GM21423 (cell line): ENCODE data around the gene GNAT1.
"Not testable (repeated sequence)": the region's sequence is repeated elsewhere in the genome, so short reads cannot be mapped to it uniquely, and the experiment has no call there.

Source experiments
- ATAC-seq: cut with Tn5 transposase; IDR thresholded peaks from one replicate; pipeline ENCODE4 v1.9.1; 2021; ENCODE audit warnings: mild to moderate bottlenecking, moderate library complexity; ENCODE audit not compliant: unreplicated experiment

GNAT1 gene

DNA sequence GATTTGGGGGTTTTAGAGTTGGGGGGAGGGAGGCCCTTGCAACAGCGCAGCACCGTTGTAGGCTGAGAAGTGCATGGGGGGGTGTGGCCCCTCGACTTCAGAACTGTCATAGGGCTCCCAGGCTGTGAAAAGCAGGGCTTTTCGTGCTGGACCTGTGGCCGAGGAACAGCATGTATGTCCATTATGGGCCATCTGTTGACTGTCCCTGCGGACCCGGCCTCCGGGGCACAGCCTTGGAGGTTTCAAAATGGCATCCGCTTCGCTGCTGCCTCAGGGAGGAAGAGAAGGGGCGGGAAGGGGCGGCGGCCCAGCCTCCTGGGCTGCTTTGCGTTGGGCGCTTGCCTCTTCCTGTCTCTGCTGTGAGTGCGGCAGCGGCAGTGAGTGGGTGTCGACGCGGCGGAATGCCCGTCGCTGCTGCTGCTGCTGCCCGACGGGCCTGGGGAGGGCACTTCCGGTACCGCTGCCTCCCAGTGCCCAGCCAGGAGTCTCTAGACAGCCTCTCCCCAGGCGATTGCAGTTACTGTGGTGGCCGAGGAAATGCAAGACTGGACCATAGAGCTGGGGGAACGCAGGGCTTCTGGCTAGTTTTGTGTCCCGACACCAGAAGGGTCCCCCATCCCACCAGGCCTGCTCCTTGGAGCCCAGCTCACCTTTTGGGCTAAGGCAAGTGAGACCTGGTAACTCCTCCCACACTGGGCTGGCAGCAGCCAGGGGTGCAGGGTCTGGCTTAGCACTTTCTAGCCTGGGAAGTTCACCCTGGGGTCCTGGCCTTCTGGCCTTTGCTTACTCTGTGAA, 46.5 kb downstream of the GNAT1 start:
- ATAC-seq, result peak; percentile 34

- ATAC-seq, result no peak
These were observed 47.2 kb downstream of the GNAT1 start for GRCh38 chr3:50238549-50239026.

DNA sequence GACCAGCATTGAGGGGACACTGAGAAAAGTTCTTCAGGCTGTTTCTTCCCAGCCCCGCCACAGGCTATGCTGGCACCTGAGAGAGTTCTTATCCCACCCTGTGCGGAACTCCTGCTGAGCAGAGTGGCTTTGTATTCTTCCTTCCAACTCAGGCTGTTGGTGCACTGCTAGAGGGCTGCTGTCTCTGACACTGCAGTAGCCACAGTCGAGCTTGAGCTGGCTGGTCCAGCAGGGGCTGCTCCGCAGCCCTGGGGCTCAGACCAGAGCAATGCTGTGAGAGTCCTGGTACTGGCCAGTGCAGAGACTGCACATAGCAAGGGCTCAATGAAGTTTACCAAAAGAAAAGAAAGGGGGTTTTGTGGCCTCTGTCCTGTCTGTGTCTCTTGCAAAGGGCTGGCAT, 48.2 kb downstream of the GNAT1 start:
- no peak for ATAC-seq

DNA sequence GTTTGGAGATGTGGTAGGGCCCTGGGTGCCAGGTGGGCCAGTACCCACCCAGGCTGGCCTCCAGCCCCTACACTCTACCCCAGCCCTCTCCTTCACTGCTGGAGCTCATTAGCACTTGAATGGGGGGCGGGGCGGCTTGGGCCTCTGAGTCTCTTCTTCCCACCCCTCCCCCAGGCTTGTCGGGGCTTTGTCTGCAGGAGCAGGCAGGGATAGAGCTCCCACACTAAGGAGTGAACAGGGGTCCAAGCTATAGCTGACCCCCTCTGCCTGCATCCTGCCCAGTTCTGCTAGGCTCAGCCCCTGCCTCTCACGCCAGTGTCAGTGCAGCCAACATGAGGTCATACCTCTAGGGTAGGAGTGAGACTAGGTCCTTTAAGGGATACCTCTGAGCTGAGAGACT, 49.8 kb downstream of the GNAT1 start:
- ATAC-seq, result no peak

DNA sequence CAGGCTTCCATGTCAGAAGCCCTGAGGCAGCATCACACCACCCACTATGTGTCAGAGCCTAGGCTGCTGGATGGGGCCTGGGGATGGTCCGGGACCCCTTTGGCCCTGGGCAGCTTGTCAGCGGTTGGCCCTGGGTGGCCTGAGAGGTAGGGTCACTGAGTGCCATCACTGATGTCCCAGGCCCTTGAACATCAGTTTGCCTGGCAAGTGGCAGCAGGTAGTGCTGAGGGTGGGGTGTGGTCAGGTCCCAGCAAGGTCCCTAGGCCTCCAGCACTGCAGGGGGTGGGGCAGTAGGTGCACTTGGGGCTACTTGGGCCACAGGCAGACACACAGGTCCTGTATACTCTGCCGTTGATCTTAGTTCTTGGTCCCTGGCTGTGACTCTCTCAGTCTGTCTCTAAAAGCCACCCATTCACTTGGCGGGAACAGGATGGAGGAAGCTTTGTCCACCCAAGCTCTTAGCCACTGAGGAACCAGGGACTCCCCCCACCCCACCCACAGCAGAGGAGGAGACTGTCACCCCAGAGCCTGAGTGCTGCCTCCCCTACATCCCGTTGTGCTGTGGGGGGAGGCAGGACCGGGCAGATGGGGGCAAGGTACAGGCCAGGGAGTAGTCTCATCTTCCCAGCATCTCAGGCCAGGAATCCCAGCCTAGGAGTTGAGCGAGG, 50.4 kb downstream of the GNAT1 start:
- no peak for ATAC-seq

DNA sequence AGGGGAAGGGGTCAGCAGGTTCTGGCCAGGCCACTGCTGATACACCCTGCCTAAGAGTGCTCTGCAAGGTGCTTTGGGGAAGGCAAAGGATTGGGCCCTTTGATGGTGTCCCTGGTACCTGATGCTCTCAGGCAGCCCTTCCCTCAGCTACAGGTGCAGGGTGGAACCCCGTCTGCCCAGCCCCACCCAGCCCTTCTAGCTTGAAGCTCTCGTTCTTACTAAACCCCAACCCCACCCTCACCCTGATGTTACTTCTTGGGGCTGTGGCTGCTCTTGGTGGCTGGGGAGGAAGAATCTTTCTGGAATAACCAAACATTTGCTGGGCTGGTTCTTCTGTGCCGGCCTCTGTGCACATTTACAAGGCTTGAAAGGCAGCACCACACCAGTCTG, 51.0 kb downstream of the GNAT1 start:
- no peak for ATAC-seq

DNA sequence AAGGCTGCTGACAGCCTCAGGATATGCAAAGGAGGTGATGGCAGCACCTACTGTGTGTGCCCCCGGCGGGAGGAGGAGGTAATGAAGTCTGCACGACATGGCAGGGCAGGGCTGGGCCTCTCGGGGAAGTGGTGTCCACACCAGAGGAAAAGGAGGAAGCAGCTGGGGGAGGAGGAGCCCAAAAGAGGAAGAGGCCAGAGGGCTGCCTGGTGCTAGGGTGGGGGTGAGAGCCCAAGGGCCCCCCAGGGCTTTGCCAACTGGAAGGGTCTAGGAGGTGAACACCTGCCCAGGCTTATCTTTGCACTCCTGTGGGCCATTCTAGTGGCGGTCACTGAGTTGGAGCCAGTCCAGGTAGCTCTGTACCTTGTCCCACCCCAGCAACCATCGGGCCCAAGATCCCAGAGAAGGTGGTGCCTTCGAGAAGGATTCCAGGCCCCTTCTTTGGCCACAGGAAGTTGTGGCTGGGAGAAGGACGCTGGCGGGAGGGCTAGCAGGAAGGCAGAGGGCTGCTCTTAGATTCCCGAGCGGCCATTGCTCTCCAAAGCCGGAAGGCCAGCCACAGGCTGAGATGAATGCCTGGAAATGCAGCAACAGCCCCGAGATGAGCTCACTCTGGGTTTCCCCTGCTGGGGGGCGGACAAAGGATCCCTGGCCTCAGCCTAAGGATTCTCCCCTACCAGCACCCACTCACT, 51.6 kb downstream of the GNAT1 start:
- ATAC-seq, result no peak

GRCh38 chr3:50243543-50243895, 52.1 kb downstream of the GNAT1 start:
- no peak for ATAC-seq

DNA sequence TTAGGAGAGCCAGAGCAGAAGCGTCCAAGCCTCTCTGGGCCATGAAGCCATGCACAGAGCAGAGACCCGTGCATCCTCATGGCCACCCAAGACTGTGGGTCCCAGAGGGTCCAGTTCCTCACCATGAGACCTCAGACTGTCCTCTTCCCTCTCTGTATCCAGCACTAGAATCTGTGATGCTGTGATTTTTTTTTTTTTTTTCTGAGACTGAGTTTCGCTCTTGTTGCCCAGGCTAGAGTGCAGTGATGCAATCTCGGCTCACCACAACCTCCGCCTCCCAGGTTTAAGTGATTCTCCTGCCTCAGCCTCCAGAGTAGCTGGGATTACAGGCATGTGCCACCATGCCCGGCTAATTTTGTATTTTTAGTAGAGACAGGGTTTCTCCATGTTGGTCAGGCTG, 53.4 kb downstream of the GNAT1 start:
- ATAC-seq, result not testable (repeated sequence)

DNA sequence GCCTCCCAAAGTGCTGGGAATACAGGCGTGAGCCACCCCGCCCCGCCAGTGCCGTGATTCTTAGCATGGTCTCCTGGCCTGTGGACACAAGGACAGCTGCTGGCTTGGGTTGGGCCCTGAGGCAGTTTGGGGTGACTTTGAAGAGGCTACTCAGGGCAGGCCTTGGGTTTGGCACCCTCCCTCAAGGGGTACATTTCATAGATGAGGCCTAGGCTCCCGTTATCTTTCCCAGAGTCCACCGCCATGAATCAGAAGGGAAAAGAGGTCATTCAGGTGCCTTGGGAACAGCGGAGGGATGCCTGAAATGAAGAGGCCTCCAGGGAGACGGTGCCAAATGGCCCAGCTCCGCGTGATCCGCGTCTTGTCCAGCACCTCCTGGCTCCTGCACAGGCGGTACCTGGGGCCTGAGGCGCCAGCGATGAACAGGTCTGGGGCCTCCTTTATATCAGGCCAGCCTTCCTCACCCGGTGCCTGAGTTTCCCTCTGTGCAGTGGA, 53.9 kb downstream of the GNAT1 start:
- no peak for ATAC-seq

- peak; percentile 63 for ATAC-seq
These were observed 54.6 kb downstream of the GNAT1 start for GRCh38 chr3:50245831-50246516.

DNA sequence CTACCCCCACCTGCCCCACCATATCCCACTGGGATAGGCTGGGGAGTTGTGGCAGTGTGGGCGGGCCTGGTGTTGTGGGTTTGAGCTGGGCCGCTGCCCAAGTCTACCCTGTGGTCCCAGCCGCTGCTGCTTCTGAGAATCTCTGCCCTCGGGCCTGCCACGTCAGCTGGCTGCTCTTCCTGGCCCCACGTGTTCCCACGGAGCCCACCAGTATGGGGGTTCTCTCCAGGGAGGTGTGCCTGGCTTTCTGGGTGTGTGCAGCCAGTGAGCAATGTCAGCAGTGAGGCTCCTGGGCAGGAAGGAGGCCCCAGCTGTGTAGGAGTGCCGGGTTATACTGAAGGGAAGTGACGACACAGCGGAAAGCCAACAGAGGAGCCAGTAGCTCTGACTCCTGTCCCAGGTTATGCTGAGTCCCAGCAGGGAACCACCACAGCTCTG, 55.1 kb downstream of the GNAT1 start:
- peak; percentile 44 for ATAC-seq
